Ovary (tissue), 3 donors: ENCODE measurements around the gene RFX4.

Source experiments
- CTCF ChIP-seq, 3 donors: fragments of 450-650 bp in 2 of 3; fragments of 200-600 bp in 1 of 3; IDR thresholded peaks; one replicate each; pipeline versions ENCODE4 v1.5.1 to v1.8.0; 2016 to 2022; ENCODE audit warnings: antibody characterized with exemption in 3 of 3, mild to moderate bottlenecking in 1 of 3
- EP300 ChIP-seq: sonication (generic); formaldehyde crosslinking; IDR thresholded peaks from one replicate; pipeline ENCODE4 v1.6.1; 2017; ENCODE audit warnings: antibody characterized with exemption
- POLR2A ChIP-seq: fragments of 450-650 bp; IDR thresholded peaks from one replicate; pipeline ENCODE4 v1.6.1; 2017; ENCODE audit warnings: antibody characterized with exemption, mild to moderate bottlenecking, moderate library complexity
- donor health status: DM: no; HTN: no; CAD: no.

- TF ChIP-seq CTCF (IDR thresholded peaks at IDR 0.05): no peak
- TF ChIP-seq POLR2A: no peak
- TF ChIP-seq EP300: no peak
Observed at GRCh38 chr12:106541201-106541600, 41.6 kb upstream of the RFX4 start.
